GM18867 (cell line): Measurements from ENCODE around the gene AGPAT4.
"Not testable (repeated sequence)": the region's sequence is repeated elsewhere in the genome, so short reads cannot be mapped to it uniquely, and the experiment has no call there.

ENCODE experiments used
- ATAC-seq: cut with Tn5 transposase; IDR thresholded peaks from one replicate; pipeline ENCODE4 v1.9.1; 2021; ENCODE audit warnings: mild to moderate bottlenecking, moderate library complexity; ENCODE audit not compliant: unreplicated experiment

AGPAT4 gene

GRCh38 chr6:161123319-161123718 is 150.5 kb downstream of the AGPAT4 start:
- ATAC-seq = not testable (repeated sequence)

- ATAC-seq = no peak
Measured at GRCh38 chr6:161117942-161118341, 155.9 kb downstream of the AGPAT4 start.

- no peak for ATAC-seq
Measured at GRCh38 chr6:161117308-161117707, 156.6 kb downstream of the AGPAT4 start.

GRCh38 chr6:161116554-161116953 is 157.3 kb downstream of the AGPAT4 start:
- ATAC-seq = no peak

GRCh38 chr6:161115468-161115867 is 158.4 kb downstream of the AGPAT4 start:
- ATAC-seq = no peak

- no peak for ATAC-seq
Measured at GRCh38 chr6:161111261-161111660, 162.6 kb downstream of the AGPAT4 start.

GRCh38 chr6:161110028-161110779 is 163.7 kb downstream of the AGPAT4 start:
- no peak for ATAC-seq

GRCh38 chr6:161109366-161109765 is 164.5 kb downstream of the AGPAT4 start:
- ATAC-seq = no peak

- ATAC-seq = no peak
Measured at GRCh38 chr6:161108916-161109315, 164.9 kb downstream of the AGPAT4 start.

- ATAC-seq = no peak
Measured at GRCh38 chr6:161107779-161108730, 165.8 kb downstream of the AGPAT4 start.

- ATAC-seq = no peak
Measured at GRCh38 chr6:161105408-161105807, 168.5 kb downstream of the AGPAT4 start.

GRCh38 chr6:161104966-161105365 is 168.9 kb downstream of the AGPAT4 start:
- no peak for ATAC-seq

GRCh38 chr6:161103475-161103874 is 170.4 kb downstream of the AGPAT4 start:
- ATAC-seq = no peak

- no peak for ATAC-seq
Measured at GRCh38 chr6:161101517-161101916, 172.3 kb downstream of the AGPAT4 start.

GRCh38 chr6:161100072-161100471 is 173.8 kb downstream of the AGPAT4 start:
- ATAC-seq = no peak

GRCh38 chr6:161095916-161096315 is 177.9 kb downstream of the AGPAT4 start:
- ATAC-seq = no peak

- no peak for ATAC-seq
Measured at GRCh38 chr6:161094955-161095354, 178.9 kb downstream of the AGPAT4 start.

- ATAC-seq = no peak
Measured at GRCh38 chr6:161091972-161092701, 181.7 kb downstream of the AGPAT4 start.

- ATAC-seq = no peak
Measured at GRCh38 chr6:161091151-161091550, 182.7 kb downstream of the AGPAT4 start.

GRCh38 chr6:161088676-161089328 is 185.1 kb downstream of the AGPAT4 start:
- ATAC-seq = no peak

- ATAC-seq = no peak
Measured at GRCh38 chr6:161085246-161085645, 188.6 kb downstream of the AGPAT4 start.
